Parietal lobe (tissue), 1 donor: ENCODE measurements around the gene SMARCAL1. TPM values are rescaled to one million over a fixed set of nuclear protein-coding genes. Genes with fewer than 3 reads are reported as not detected.

Source experiments
- total RNA-seq: library from RNA; depleted of rRNA; stranded (reverse); fragments of >200 nt; gene quantifications from one replicate; pipeline ENCODE4 v1.2.3, GENCODE V29; 2014

SMARCAL1 gene
- 35.4 TPM for total RNA-seq

GRCh38 chr2:216412022-216412999 is at the start of gene SMARCAL1:
Gene SMARCAL1 (plus strand): TSS chr2:216412484. CDS start chr2:216414705, 2,221 bp downstream.

GRCh38 chr2:216371721-216372702 is 40.3 kb upstream of the SMARCAL1 start, which contains the start of gene MARCHF4:
Gene MARCHF4 (minus strand): TSS chr2:216372483. CDS start chr2:216370260, 2,223 bp downstream.

GRCh38 chr2:216498379-216499352 is 86.4 kb downstream of the SMARCAL1 start, which contains the start of gene RPL37A:
Gene RPL37A (plus strand): TSS chr2:216498844. CDS start chr2:216498875, 31 bp downstream.

Other genes starting within 250 kb of the SMARCAL1 start
- 18.5 TPM for gene MARCHF4, start 40.0 kb upstream of the SMARCAL1 start, total RNA-seq
- gene RPL37A, start 86.4 kb downstream of the SMARCAL1 start, total RNA-seq = 1,842 TPM
- 124 TPM for gene IGFBP2, start 220.9 kb downstream of the SMARCAL1 start, total RNA-seq